Liver (tissue), 9 donors: ENCODE measurements around the gene MYF5. TPM values are rescaled to one million over a fixed set of nuclear protein-coding genes. Genes with fewer than 3 reads are reported as not detected.

Experiments used
- DNase-seq: peaks from one replicate; pipeline ENCODE4 v3.0.0-alpha.2; 2017; ENCODE audit warnings: low spot score
- H3K27ac ChIP-seq, 2 donors: one replicate each; pipeline ENCODE4 v1.7.0; 2013; ENCODE audit warnings: inconsistent platforms in 2 of 2, low read length in 2 of 2, control low read depth in 1 of 2, low read depth in 1 of 2, mild to moderate bottlenecking in 1 of 2
- H3K27me3 ChIP-seq, 4 donors: one replicate each; pipeline versions ENCODE4 v1.6.1 to v1.7.0; 2013; ENCODE audit warnings: low read length in 3 of 4, inconsistent platforms in 1 of 4, mild to moderate bottlenecking in 1 of 4, moderate library complexity in 1 of 4; ENCODE audit not compliant: control insufficient read depth in 4 of 4, insufficient read depth in 4 of 4
- H3K36me3 ChIP-seq, 4 donors: one replicate each; pipeline versions ENCODE4 v1.6.1 to v1.7.0; 2013; ENCODE audit warnings: low read length in 3 of 4, mild to moderate bottlenecking in 3 of 4, low read depth in 1 of 4, moderate library complexity in 1 of 4; ENCODE audit not compliant: control insufficient read depth in 4 of 4, insufficient read depth in 3 of 4
- H3K4me1 ChIP-seq, 4 donors: one replicate each; pipeline versions ENCODE4 v1.6.1 to v1.7.0; 2013; ENCODE audit warnings: low read length in 3 of 4, mild to moderate bottlenecking in 3 of 4, moderate library complexity in 1 of 4; ENCODE audit not compliant: control insufficient read depth in 4 of 4, insufficient read depth in 4 of 4
- H3K4me3 ChIP-seq, 3 donors: one replicate each; pipeline versions ENCODE4 v1.6.1 to v1.7.0; 2013; ENCODE audit warnings: low read length in 3 of 3, control low read depth in 1 of 3, low read depth in 1 of 3, mild to moderate bottlenecking in 1 of 3
- H3K9ac ChIP-seq, 2 donors: one replicate each; pipeline ENCODE4 v1.7.0; 2013; ENCODE audit warnings: low read length in 2 of 2, mild to moderate bottlenecking in 2 of 2, moderate library complexity in 2 of 2, control low read depth in 1 of 2, low read depth in 1 of 2
- H3K9me3 ChIP-seq, 4 donors: one replicate each; pipeline versions ENCODE4 v1.6.1 to v1.7.0; 2013; ENCODE audit warnings: low read length in 3 of 4; ENCODE audit not compliant: control insufficient read depth in 4 of 4
- EGR1 ChIP-seq, 2 donors: IDR thresholded peaks; 2 replicates each; pipeline ENCODE4 v1.6.1; 2016 to 2018; ENCODE audit warnings: antibody characterized with exemption in 2 of 2, low read depth in 2 of 2
- FOXA1 ChIP-seq: IDR thresholded peaks from 2 replicates; pipeline ENCODE4 v1.6.1; 2016; ENCODE audit warnings: antibody characterized with exemption
- FOXA2 ChIP-seq: IDR thresholded peaks from 2 replicates; pipeline ENCODE4 v1.6.1; 2016; ENCODE audit warnings: antibody characterized with exemption
- GABPA ChIP-seq, 2 donors: IDR thresholded peaks in 1 of 2; conservative IDR thresholded peaks in 1 of 2; 2 replicates each; pipeline ENCODE4 v1.6.1; 2016; ENCODE audit warnings: antibody characterized with exemption in 2 of 2, mild to moderate bottlenecking in 1 of 2, moderate library complexity in 1 of 2
- HNF4A ChIP-seq, 2 donors: conservative IDR thresholded peaks; 2 replicates each; pipeline ENCODE4 v1.6.1; 2016; ENCODE audit warnings: antibody characterized with exemption in 2 of 2, mild to moderate bottlenecking in 2 of 2
- HNF4G ChIP-seq: IDR thresholded peaks from 2 replicates; pipeline ENCODE4 v1.6.1; 2016; ENCODE audit warnings: antibody characterized with exemption
- JUND ChIP-seq, 2 donors: IDR thresholded peaks; 2 replicates each; pipeline ENCODE4 v1.6.1; 2016; ENCODE audit warnings: antibody characterized with exemption in 2 of 2
- NR2F2 ChIP-seq: IDR thresholded peaks from 2 replicates; pipeline ENCODE4 v1.6.1; 2016; ENCODE audit warnings: antibody characterized with exemption
- RAD21 ChIP-seq, 2 donors: IDR thresholded peaks; 2 replicates each; pipeline ENCODE4 v1.6.1; 2016; ENCODE audit warnings: antibody characterized with exemption in 2 of 2, mild to moderate bottlenecking in 2 of 2
- RXRA ChIP-seq, 2 donors: IDR thresholded peaks; 2 replicates each; pipeline ENCODE4 v1.6.1; 2017 to 2018; ENCODE audit warnings: antibody characterized with exemption in 2 of 2, mild to moderate bottlenecking in 1 of 2
- SP1 ChIP-seq: IDR thresholded peaks from 2 replicates; pipeline ENCODE4 v1.6.1; 2018; ENCODE audit warnings: antibody characterized with exemption, mild to moderate bottlenecking
- TAF1 ChIP-seq: conservative IDR thresholded peaks from 2 replicates; pipeline ENCODE4 v1.6.1; 2016; ENCODE audit warnings: antibody characterized with exemption, mild to moderate bottlenecking
- YY1 ChIP-seq: IDR thresholded peaks from 2 replicates; pipeline ENCODE4 v1.6.1; 2016; ENCODE audit warnings: antibody characterized with exemption, mild to moderate bottlenecking
- WGBS: extraction: QIAGEN DNeasy Blood & Tissue Kit; methylation state at CpG from one replicate; pipeline ENCODE4 v1.1.7; 2013; 5-methylcytosine and 5-hydroxymethylcytosine counted together
- polyA plus RNA-seq, 2 donors: library from polyadenylated mRNA; stranded (reverse) in 1 of 2; unstranded in 1 of 2; fragments of 200-250 nt in 1 of 2; fragments of >200 nt in 1 of 2; fragmentation: Nextera tagmentation in 1 of 2; extraction: Ambion mirVana in 1 of 2; gene quantifications; one replicate each; pipeline versions ENCODE4 v1.2.1 to v1.2.3, GENCODE V29; 2013 to 2015
- total RNA-seq, 2 donors: library from RNA; depleted of rRNA; stranded (reverse); fragments of >200 nt; gene quantifications; one replicate each; pipeline ENCODE4 v1.2.3, GENCODE V29; 2014
- TF ChIP-seq, protein P1 (sequence below): IDR thresholded peaks from 2 replicates; pipeline ENCODE4 v1.6.1; 2016; ENCODE audit warnings: antibody characterized with exemption
- TF ChIP-seq, protein P2 (sequence below): IDR thresholded peaks from 2 replicates; pipeline ENCODE4 v1.6.1; 2016; ENCODE audit warnings: antibody characterized with exemption, mild to moderate bottlenecking
- TF ChIP-seq, protein P3 (sequence below): fragments of 150-350 bp; IDR thresholded peaks from 2 replicates; pipeline ENCODE4 v1.5.1; 2017; ENCODE audit warnings: improper control_type of control experiment, low read depth, low read length; ENCODE audit not compliant: missing input control
- TF ChIP-seq, protein P4 (sequence below): IDR thresholded peaks from 2 replicates; pipeline ENCODE4 v1.6.1; 2016; ENCODE audit warnings: antibody characterized with exemption
- TF ChIP-seq, protein P5 (sequence below): IDR thresholded peaks from 2 replicates; pipeline ENCODE4 v1.6.1; 2016; ENCODE audit warnings: antibody characterized with exemption
- donor health status: healthy.
- donor health status: healthy.
- donor health status: healthy.
- donor health status: healthy.
- donor health status: healthy.

The MYF5 gene
- total and polyA plus RNA-seq, 4 donors: not detected

DNA sequence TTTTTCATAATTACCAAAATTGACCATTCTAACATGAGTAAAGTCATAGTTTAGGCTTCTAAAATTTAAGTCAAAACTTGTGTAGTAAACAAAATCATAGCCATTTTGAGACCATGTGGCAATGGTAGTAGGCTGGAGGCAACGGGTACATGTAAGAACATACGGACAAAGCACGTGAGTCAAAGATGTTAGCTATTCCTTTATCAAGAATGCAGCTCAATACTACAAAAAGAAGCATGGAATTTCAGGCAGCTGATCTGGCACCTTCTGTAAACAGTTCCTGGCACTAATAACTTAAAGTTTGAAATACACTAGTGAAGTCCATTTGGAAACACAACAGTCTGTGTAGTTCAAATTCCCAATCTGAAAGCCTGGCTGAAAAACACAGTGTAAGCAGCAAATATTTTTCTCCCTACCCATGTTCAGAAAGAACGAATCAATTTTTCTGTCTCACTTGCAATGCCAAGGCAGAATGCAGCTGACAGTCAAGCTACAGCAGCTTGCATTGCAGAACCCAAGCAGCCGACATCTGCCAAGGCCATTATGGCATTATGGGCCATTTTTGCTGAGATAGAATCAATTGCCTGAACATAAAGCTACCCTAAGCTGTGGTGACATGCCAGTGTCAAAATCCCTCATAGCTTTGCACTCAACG is 29.3 kb downstream of the MYF5 start:
- Histone ChIP-seq H3K9ac (no peak overlapping the region), H3K27me3 (no peaks in the 10 kb centered on the region), H3K4me3 (no peak overlapping the region), H3K9me3 (no peaks in the 10 kb centered on the region), H3K4me1 (no peaks in the 10 kb centered on the region), H3K27ac (no peak overlapping the region), H3K36me3 (no peaks in the 10 kb centered on the region)
- 70% methylated on average over 6 of the region's 6 CpGs for WGBS
- DNase-seq: no peak
- no peak for TF ChIP-seq FOXA2
- TF ChIP-seq, protein P1, sequence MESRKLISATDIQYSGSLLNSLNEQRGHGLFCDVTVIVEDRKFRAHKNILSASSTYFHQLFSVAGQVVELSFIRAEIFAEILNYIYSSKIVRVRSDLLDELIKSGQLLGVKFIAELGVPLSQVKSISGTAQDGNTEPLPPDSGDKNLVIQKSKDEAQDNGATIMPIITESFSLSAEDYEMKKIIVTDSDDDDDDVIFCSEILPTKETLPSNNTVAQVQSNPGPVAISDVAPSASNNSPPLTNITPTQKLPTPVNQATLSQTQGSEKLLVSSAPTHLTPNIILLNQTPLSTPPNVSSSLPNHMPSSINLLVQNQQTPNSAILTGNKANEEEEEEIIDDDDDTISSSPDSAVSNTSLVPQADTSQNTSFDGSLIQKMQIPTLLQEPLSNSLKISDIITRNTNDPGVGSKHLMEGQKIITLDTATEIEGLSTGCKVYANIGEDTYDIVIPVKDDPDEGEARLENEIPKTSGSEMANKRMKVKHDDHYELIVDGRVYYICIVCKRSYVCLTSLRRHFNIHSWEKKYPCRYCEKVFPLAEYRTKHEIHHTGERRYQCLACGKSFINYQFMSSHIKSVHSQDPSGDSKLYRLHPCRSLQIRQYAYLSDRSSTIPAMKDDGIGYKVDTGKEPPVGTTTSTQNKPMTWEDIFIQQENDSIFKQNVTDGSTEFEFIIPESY: no peak
- no peak for TF ChIP-seq NR2F2
- no peak for TF ChIP-seq HNF4A (conservative IDR thresholded peaks at IDR 0.05)
- TF ChIP-seq SP1: no peak
- TF ChIP-seq TAF1: no peak
- TF ChIP-seq RAD21 (IDR thresholded peaks at IDR 0.05): no peak
- TF ChIP-seq GABPA (IDR thresholded peaks at IDR 0.05 in 1 of 2, conservative IDR thresholded peaks at IDR 0.05 in 1 of 2): no peak
- TF ChIP-seq RXRA (IDR thresholded peaks at IDR 0.05): no peak
- TF ChIP-seq FOXA1: no peak
- TF ChIP-seq HNF4G: no peak
- TF ChIP-seq, protein P2, sequence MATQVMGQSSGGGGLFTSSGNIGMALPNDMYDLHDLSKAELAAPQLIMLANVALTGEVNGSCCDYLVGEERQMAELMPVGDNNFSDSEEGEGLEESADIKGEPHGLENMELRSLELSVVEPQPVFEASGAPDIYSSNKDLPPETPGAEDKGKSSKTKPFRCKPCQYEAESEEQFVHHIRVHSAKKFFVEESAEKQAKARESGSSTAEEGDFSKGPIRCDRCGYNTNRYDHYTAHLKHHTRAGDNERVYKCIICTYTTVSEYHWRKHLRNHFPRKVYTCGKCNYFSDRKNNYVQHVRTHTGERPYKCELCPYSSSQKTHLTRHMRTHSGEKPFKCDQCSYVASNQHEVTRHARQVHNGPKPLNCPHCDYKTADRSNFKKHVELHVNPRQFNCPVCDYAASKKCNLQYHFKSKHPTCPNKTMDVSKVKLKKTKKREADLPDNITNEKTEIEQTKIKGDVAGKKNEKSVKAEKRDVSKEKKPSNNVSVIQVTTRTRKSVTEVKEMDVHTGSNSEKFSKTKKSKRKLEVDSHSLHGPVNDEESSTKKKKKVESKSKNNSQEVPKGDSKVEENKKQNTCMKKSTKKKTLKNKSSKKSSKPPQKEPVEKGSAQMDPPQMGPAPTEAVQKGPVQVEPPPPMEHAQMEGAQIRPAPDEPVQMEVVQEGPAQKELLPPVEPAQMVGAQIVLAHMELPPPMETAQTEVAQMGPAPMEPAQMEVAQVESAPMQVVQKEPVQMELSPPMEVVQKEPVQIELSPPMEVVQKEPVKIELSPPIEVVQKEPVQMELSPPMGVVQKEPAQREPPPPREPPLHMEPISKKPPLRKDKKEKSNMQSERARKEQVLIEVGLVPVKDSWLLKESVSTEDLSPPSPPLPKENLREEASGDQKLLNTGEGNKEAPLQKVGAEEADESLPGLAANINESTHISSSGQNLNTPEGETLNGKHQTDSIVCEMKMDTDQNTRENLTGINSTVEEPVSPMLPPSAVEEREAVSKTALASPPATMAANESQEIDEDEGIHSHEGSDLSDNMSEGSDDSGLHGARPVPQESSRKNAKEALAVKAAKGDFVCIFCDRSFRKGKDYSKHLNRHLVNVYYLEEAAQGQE: no peak
- TF ChIP-seq, protein P3, sequence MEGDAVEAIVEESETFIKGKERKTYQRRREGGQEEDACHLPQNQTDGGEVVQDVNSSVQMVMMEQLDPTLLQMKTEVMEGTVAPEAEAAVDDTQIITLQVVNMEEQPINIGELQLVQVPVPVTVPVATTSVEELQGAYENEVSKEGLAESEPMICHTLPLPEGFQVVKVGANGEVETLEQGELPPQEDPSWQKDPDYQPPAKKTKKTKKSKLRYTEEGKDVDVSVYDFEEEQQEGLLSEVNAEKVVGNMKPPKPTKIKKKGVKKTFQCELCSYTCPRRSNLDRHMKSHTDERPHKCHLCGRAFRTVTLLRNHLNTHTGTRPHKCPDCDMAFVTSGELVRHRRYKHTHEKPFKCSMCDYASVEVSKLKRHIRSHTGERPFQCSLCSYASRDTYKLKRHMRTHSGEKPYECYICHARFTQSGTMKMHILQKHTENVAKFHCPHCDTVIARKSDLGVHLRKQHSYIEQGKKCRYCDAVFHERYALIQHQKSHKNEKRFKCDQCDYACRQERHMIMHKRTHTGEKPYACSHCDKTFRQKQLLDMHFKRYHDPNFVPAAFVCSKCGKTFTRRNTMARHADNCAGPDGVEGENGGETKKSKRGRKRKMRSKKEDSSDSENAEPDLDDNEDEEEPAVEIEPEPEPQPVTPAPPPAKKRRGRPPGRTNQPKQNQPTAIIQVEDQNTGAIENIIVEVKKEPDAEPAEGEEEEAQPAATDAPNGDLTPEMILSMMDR: no peak
- TF ChIP-seq, protein P4, sequence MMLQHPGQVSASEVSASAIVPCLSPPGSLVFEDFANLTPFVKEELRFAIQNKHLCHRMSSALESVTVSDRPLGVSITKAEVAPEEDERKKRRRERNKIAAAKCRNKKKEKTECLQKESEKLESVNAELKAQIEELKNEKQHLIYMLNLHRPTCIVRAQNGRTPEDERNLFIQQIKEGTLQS: no peak
- no peak for TF ChIP-seq EGR1 (IDR thresholded peaks at IDR 0.05; ENCODE audit: low read depth in 2 of 2)
- no peak for TF ChIP-seq YY1
- TF ChIP-seq, protein P5, sequence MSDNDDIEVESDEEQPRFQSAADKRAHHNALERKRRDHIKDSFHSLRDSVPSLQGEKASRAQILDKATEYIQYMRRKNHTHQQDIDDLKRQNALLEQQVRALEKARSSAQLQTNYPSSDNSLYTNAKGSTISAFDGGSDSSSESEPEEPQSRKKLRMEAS: no peak
- no peak for TF ChIP-seq JUND (IDR thresholded peaks at IDR 0.05)
